MM.1S (cell line): Measurements from ENCODE around the gene HRK.

Experiments
- DNase-seq: peaks from one replicate; pipeline ENCODE4 v3.0.0-alpha.2; 2015
- H2AFZ ChIP-seq: fragments of 300-600 bp; sonication (generic); 2 replicates; pipeline ENCODE4 v1.6.0; 2016; ENCODE audit warnings: antibody characterized with exemption, low read length
- H3F3A ChIP-seq: fragments of 300-600 bp; sonication (generic); 2 replicates; pipeline ENCODE4 v1.6.1; 2016; ENCODE audit warnings: mild to moderate bottlenecking, antibody characterized with exemption, low read length, moderate library complexity, mixed read lengths; ENCODE audit not compliant: insufficient read depth
- H3K27ac ChIP-seq: fragments of 300-600 bp; sonication (generic); 2 replicates; pipeline ENCODE4 v1.5.1; 2016; ENCODE audit warnings: mild to moderate bottlenecking, low read length
- H3K27me3 ChIP-seq: fragments of 300-600 bp; sonication (generic); replicated peaks from 2 replicates; pipeline ENCODE4 v1.6.0; 2016; ENCODE audit warnings: low read length; ENCODE audit not compliant: insufficient read depth
- H3K36me3 ChIP-seq: fragments of 300-600 bp; sonication (generic); replicated peaks from 2 replicates; pipeline ENCODE4 v1.6.1; 2016; ENCODE audit warnings: mild to moderate bottlenecking, low read length, mixed read lengths; ENCODE audit not compliant: insufficient read depth
- H3K4me1 ChIP-seq: fragments of 300-600 bp; sonication (generic); 2 replicates; pipeline ENCODE4 v1.6.1; 2016; ENCODE audit warnings: low read length, mixed read lengths
- H3K4me2 ChIP-seq: fragments of 300-600 bp; sonication (generic); 2 replicates; pipeline ENCODE4 v1.6.0; 2016; ENCODE audit warnings: low read depth, low read length
- H3K4me3 ChIP-seq: fragments of 300-600 bp; sonication (generic); 2 replicates; pipeline ENCODE4 v1.5.1; 2016; ENCODE audit warnings: low read length, mixed read lengths
- H3K79me2 ChIP-seq: fragments of 300-600 bp; sonication (generic); 2 replicates; pipeline ENCODE4 v1.6.1; 2016; ENCODE audit warnings: mixed run types, low read length, mixed read lengths
- H3K9ac ChIP-seq: fragments of 300-600 bp; sonication (generic); 2 replicates; pipeline ENCODE4 v1.6.1; 2016; ENCODE audit warnings: low read length, mixed read lengths
- H3K9me2 ChIP-seq: fragments of 300-600 bp; sonication (generic); replicated peaks from 2 replicates; pipeline ENCODE4 v1.6.1; 2016; ENCODE audit warnings: mild to moderate bottlenecking, low read length, mixed read lengths; ENCODE audit not compliant: insufficient read depth
- H3K9me3 ChIP-seq: fragments of 300-600 bp; sonication (generic); replicated peaks from 2 replicates; pipeline ENCODE4 v1.6.1; 2016; ENCODE audit warnings: mild to moderate bottlenecking, low read length, mixed read lengths; ENCODE audit not compliant: insufficient read depth
- H4K20me1 ChIP-seq: fragments of 300-600 bp; sonication (generic); 2 replicates; pipeline ENCODE4 v1.6.1; 2016; ENCODE audit warnings: mild to moderate bottlenecking, low read length, moderate library complexity, mixed read lengths; ENCODE audit not compliant: insufficient read depth
- EZH2 ChIP-seq: fragments of 300-600 bp; sonication (generic); optimal IDR thresholded peaks from 2 replicates; pipeline ENCODE3; 2017; ENCODE audit warnings: low read depth, mild to moderate bottlenecking, antibody characterized with exemption, low read length, mixed read lengths
- EZH2phosphoT487 ChIP-seq: fragments of 300-600 bp; sonication (generic); IDR thresholded peaks from 2 replicates; pipeline ENCODE4 v1.6.1; 2018; ENCODE audit warnings: antibody characterized with exemption, low read length
- TF ChIP-seq, protein P1 (sequence below): fragments of 300-600 bp; sonication (generic); IDR thresholded peaks from 2 replicates; pipeline ENCODE4 v1.5.1; 2016; ENCODE audit warnings: antibody characterized with exemption, low read length, mixed read lengths

HRK gene

DNA sequence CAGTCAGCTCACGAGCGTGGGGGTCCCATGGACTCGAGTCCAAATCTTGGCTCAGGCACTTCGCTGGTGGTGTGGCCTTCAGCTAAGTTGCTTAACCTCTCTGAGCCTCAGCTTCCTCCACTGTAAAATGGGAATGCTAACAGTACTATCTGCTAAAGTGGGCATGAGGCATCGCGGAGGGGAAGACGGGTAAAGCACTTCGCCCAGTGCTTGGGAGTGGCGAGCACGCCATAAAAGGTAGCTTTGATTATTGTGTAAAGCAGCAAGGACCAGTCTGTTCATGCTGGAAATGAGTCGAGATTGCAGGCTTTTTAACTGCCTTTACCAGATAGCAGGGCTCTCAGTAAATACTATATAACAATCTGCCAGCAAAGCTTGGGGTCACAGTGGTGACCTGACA is 24.5 kb downstream of the HRK start:
- Histone ChIP-seq H3K9me2 (no peaks in the 10 kb centered on the region), H3K4me3 (no peak overlapping the region), H3K9me3 (no peaks in the 10 kb centered on the region), H3K27ac (no peak overlapping the region), H3K27me3 (no peaks in the 10 kb centered on the region), H3K36me3 (no peaks in the 10 kb centered on the region), H4K20me1 (no peaks in the 10 kb centered on the region), H3K79me2 (no peaks in the 10 kb centered on the region), H2AFZ (no peak overlapping the region), H3K9ac (no peak overlapping the region), H3K4me2 (no peak overlapping the region), H3K4me1 (peaks cover 6% of the 10 kb centered on the region), H3F3A (no peaks in the 10 kb centered on the region)
- no peak for TF ChIP-seq EZH2
- TF ChIP-seq, protein P1, sequence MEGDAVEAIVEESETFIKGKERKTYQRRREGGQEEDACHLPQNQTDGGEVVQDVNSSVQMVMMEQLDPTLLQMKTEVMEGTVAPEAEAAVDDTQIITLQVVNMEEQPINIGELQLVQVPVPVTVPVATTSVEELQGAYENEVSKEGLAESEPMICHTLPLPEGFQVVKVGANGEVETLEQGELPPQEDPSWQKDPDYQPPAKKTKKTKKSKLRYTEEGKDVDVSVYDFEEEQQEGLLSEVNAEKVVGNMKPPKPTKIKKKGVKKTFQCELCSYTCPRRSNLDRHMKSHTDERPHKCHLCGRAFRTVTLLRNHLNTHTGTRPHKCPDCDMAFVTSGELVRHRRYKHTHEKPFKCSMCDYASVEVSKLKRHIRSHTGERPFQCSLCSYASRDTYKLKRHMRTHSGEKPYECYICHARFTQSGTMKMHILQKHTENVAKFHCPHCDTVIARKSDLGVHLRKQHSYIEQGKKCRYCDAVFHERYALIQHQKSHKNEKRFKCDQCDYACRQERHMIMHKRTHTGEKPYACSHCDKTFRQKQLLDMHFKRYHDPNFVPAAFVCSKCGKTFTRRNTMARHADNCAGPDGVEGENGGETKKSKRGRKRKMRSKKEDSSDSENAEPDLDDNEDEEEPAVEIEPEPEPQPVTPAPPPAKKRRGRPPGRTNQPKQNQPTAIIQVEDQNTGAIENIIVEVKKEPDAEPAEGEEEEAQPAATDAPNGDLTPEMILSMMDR, result no peak
- TF ChIP-seq EZH2phosphoT487, result no peak
- no peak for DNase-seq

- H3K27me3 ChIP-seq, result no peaks in the 10 kb centered on the region
- TF ChIP-seq, protein P1, result no peak
- TF ChIP-seq EZH2 (no peak), EZH2phosphoT487 (no peak)
- no peaks in the 10 kb centered on the region for H3K79me2 ChIP-seq
- H2AFZ ChIP-seq, result no peak overlapping the region
- DNase-seq, result no peak
- no peak overlapping the region for H3K27ac ChIP-seq
- H4K20me1 ChIP-seq, result no peaks in the 10 kb centered on the region
- H3F3A ChIP-seq, result no peaks in the 10 kb centered on the region
- no peaks in the 10 kb centered on the region for H3K9me3 ChIP-seq
- H3K4me3 ChIP-seq, result no peak overlapping the region
- peaks cover 3% of the 10 kb centered on the region; the same call in 1 of the 2 replicates for H3K4me1 ChIP-seq
- H3K9me2 ChIP-seq, result no peaks in the 10 kb centered on the region
- no peak overlapping the region for H3K4me2 ChIP-seq
- no peaks in the 10 kb centered on the region for H3K36me3 ChIP-seq
- no peak overlapping the region for H3K9ac ChIP-seq
These were observed 25.3 kb downstream of the HRK start for GRCh38 chr12:116855744-116856470.

DNA sequence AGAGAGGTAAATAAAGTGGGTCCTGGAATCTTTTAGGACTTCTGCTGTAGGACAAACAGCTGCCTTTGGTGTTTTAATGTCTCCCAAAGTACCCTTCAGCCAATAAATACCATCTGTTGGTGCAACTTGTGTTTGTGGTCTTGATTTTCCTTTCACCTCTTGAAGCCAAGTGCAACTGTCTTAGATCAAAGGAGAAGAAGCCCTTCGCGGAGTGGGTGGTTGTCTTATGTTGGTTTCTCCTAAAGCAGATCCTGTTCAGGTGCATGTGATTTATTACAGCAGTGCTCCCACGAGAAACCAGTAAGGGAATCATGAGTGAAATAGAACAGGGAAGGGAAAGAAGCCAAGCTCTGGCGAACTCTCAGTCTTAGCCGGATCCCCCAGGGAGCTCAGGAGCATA is 27.7 kb downstream of the HRK start:
- Histone ChIP-seq H3K79me2 (no peaks in the 10 kb centered on the region), H3F3A (no peaks in the 10 kb centered on the region), H2AFZ (no peak overlapping the region), H4K20me1 (no peaks in the 10 kb centered on the region), H3K9ac (no peak overlapping the region), H3K27ac (no peak overlapping the region), H3K4me2 (no peak overlapping the region), H3K9me3 (no peaks in the 10 kb centered on the region), H3K27me3 (no peaks in the 10 kb centered on the region), H3K4me3 (no peak overlapping the region), H3K4me1 (no peaks in the 10 kb centered on the region), H3K9me2 (no peaks in the 10 kb centered on the region), H3K36me3 (no peaks in the 10 kb centered on the region)
- no peak for DNase-seq
- no peak for TF ChIP-seq EZH2
- TF ChIP-seq EZH2phosphoT487, result no peak
- TF ChIP-seq, protein P1, result no peak
